IPS-18c (cell line): ENCODE results near the gene PPAN.

ENCODE experiments used
- H3K4me3 ChIP-seq: 2 replicates; pipeline ENCODE4 v1.7.0; 2013; ENCODE audit warnings: low read depth, mild to moderate bottlenecking, low read length, moderate library complexity; ENCODE audit not compliant: insufficient read depth
- H3K9me3 ChIP-seq: one replicate; pipeline ENCODE4 v1.6.1; 2013; ENCODE audit warnings: mild to moderate bottlenecking, low read length, moderate library complexity; ENCODE audit not compliant: control insufficient read depth, insufficient read depth

PPAN gene

DNA sequence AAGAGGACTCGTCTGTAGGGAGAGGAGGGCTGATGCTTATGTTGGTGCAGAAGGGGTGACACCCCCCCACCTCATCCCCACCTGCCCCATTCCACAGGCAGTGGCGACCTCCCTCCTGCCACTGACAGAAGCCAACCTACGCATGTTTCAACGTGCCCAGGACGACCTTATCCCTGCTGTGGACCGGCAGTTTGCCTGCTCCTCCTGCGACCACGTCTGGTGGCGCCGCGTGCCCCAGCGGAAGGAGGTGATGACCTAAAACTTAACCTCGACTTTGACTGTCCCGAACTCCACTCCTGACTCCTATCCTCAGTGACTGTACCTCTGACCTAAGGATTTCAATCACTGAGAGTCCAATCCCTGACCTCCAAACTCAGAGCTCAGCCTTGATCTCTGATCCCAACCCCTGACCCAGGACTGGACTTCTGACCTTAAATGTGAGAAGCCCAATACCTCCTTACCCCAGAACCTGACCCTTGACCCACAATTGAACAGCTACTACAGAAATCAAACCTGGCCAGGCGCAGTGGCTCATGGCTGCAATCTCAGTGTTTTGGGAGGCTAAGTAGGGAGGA lies 16.3 kb upstream of the PPAN start:
- Histone ChIP-seq H3K4me3 (no peak overlapping the region), H3K9me3 (no peaks in the 10 kb centered on the region)

DNA sequence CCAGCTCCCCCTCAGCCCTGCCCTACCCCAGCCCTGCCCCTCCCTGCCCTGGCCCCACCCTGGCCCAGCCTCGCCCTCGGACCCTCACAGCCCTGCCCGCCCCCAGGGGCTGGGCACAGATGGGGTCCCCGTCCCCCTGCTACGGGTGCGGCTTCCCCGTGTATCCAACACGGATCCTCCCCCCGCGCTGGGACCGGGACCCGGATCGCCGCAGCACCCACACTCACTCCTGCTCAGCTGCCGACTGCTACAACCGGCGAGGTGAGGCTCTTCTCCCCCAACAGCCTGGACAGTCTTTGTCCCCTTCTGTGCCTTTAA lies 14.8 kb upstream of the PPAN start:
- H3K9me3 ChIP-seq, result no peaks in the 10 kb centered on the region

DNA sequence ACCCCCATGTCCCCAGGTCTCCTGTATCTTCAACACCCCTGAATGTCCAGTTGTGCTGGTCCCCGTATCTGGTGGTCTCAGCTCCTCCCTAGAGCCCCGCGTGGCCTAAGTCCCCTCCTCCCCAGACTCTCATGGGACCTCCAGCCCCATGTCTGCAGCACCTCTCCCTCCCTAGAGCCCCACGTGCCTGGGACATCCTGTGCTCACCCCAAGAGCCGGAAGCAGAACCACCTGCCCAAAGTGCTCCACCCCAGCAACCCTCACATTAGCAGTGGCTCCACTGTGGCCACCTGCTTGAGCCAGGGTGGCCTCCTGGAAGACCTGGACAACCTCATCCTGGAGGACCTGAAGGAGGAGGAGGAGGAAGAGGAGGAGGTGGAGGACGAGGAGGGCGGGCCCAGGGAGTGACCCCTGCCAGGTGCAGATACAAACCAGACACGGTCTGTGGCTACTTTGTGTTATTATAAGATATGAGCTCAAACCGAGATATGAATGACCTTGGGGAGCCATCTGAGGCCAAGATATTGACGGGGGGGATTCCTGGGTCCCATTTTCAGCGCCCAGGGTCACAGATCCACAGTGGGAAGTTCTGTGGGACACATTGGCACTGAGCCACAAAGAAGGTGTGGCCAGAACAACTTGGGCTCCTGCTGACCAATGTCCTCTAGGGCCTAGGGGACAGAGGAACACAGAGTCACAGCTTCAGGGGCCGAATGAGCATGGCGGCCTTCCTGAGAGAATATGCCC lies 14.1 kb upstream of the PPAN start:
- no peak overlapping the region for H3K4me3 ChIP-seq
- H3K9me3 ChIP-seq, result no peaks in the 10 kb centered on the region

More for the DNA sequence above, 14.8 kb upstream of the PPAN start:
- no peak overlapping the region for H3K4me3 ChIP-seq

DNA sequence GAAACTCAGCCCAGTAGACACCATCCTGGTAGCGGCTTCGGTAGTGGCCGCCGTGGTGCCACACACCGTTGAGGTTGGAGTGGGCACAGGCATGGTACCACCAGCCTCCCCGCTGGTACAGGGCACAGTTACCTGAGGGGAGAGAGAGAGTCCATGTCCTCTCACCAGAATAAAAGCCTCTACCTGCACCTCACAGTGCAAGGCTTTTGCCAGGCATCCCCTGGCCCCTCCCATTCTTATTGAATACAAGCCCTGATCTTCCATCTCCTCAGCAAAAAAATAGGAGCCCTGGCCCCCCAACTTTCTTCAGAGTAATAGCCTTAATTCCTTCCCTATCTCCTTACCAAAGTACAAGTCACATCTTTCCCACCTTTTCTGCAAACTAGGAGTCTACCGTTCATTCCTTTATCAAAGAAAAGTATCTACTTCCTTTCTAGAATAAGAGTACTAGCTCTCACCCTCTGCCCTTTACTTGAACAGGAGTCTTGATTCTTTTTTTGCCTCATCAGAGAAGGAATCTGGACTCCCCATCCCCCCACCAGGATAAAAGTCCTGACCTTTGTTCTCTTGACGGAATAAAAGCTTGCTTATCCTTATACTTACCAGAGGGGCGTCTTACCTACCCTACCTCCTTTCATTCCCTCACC lies 13.4 kb upstream of the PPAN start:
- Histone ChIP-seq H3K9me3 (no peaks in the 10 kb centered on the region), H3K4me3 (no peak overlapping the region)

DNA sequence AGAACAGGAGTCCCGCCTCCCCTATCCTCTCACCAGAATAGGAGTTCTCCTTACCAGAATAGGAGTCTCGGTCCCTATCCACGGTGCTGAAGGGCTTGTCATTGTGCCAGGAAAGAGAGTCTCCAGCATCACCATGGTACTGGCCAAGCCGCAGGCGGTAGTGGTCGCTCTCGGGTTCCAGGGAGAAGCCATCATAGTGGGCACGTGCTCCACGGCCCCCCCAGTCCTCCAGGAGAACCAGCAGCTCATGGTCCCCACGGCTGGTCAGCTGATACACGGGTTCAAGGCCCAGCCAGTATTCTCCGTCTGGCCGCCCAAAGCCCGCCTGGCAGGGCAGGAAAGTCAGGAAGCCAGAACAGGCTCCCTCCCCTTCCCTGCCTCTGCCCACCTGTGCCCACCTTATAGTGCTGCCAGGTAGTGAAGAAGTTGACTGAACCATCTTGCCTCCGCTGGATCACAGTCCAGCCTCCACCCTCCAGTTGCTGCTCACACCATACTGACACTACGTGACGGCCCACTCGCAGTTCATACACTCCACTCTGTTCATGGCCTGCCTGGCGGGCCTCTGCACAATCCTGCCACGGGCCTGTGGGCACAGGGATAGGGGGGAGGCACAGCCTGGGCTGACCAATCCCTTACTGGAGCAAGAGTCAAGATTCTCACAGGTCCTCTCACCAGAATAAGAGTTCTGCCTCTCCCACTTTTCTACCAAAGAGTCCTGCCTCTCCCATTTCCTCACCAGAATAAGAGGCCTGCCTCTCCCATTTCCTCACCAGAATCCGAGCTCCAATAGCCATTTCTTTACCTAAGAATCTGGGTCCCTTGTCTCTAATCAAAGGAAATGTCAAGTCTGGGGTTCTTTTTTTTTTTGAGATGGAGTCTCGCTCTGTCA lies 12.6 kb upstream of the PPAN start:
- Histone ChIP-seq H3K4me3 (no peak overlapping the region), H3K9me3 (no peaks in the 10 kb centered on the region)

DNA sequence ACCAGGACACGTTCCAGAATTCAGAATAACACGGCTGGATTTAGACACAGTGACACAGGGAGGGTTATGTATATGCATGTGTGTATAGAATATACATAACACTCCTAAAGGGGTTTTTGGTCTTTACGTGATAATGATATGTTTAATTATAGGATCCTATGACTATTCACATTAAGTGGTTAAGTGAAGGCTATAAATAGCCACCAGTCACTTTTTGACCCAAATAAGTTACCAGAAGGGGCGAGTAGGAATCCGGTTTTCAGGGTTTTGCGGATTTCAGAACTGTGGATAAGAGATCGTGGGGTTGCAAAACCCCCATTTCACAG lies 10.6 kb upstream of the PPAN start:
- Histone ChIP-seq H3K9me3 (no peaks in the 10 kb centered on the region), H3K4me3 (no peak overlapping the region)

DNA sequence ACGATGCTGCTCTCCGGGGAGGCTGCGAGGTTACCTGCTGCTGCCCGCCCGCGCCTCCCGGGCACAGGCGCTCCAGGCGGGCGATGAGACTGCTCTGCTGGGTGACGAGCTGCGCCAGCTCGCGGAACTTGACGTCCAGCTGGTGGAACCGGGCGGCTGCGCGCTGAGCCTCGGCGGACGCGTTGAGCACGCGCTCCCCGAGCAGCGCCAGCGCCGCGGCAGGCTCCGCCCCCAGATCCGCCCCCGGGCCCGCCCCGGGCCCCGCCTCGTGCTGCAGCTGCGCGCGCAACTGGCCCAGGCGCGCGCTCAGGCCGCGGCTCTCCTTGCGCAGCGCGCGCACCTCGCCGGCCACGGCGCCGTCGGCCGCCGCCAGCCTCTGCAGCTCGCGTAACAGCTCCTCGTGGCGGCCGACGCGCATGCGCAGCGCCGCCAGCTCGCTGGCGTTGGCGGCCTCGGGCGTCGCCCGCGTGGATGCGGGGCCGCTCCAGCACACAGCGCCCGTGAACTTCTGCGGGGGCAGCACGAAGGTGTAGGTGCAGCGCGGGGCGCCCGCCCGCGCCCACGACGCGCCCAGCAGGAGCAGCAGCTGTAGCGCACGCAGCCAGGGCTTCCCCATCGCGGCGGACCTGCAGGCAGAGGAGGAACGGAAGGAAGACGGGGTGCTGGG lies 10.1 kb upstream of the PPAN start:
- H3K9me3 ChIP-seq, result no peaks in the 10 kb centered on the region
- peak overlapping the region; percentile 44 for H3K4me3 ChIP-seq

DNA sequence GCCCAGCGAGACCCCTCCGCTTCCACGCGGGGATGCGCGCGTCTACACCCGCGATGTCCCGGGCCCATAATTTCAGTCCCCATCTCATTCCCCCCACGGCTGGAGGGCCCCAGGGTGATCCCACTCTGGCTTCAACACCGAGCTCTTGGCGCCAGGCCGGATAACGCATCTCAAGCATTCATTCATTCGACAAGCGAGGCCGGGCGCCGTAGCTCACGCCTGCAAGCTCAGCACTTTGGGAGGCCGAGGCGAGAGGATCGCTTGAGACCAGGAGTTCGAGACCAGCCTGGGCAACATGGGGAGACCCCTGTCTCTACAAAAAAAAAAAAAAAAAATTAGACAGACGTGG lies 9.6 kb upstream of the PPAN start:
- Histone ChIP-seq H3K9me3 (no peaks in the 10 kb centered on the region), H3K4me3 (peak overlapping the region; percentile 44)

DNA sequence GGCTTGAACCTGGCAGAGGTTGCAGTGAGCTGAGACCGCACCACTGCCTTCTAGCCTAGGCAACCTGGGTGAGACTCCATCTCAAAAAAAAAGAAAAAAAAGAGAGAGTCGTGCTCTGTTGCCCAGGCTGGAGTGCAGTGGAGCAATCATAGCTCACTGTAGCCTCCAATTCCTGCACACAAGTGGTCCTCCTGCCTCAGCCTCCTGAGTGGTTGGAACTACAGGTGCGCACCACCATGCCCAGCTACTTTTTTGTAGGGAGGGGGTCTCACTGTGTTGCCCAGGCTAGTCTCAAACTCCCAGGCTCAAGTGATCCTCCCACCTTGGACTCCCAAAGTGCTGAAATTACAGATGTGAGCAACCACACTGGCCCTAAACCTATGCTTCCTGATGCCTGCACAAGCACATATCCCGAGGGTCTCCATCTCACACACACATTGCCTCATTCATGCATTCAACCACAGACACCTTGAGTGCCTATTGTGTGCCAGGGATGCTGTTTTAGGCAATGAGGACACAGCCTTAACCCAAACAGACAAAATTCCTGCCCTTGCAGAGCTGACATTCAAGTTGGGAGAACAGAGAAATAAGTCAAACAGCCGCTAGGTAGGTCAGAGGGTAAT lies 5.9 kb upstream of the PPAN start:
- Histone ChIP-seq H3K9me3 (no peaks in the 10 kb centered on the region), H3K4me3 (no peak overlapping the region)

DNA sequence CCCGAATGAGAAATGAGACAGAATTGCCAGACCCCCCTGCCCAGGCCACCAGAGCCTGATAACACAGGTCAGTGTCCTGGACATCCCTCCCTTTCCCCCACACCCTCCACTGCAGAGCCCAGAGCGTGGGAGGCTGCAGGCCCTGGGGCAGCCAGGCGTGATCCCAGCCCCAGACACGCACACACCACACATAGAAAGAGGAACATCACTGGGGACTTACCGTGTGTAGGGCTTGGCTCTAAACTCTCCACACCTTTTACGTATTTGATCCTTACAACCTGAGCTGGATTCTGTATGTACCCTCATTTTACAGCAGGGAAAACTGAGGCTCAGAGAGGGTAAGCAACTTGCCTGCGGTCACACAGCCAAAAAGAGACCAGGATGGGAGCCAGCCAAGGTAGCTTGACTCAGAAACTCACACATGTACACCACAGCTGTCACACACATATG lies 3.4 kb upstream of the PPAN start:
- Histone ChIP-seq H3K9me3 (no peaks in the 10 kb centered on the region), H3K4me3 (no peak overlapping the region)

DNA sequence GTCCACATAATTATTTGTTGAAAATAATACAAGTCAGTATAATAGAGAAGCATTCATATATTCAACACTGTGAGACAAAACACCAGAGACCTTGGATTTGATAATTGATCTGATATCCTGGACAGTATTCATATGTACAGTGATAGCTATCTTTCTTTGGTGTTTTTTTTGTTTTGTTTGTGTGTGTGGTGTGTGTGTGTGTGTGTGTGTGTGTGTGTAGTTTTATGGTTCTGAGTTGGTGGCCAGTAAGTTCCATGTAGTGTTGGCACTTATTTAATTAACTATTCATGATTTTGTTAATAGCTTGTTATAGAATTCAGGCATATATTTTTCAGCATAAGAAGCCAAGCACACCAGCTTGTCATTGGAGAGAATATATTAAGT lies 2.0 kb upstream of the PPAN start:
- Histone ChIP-seq H3K9me3 (no peaks in the 10 kb centered on the region), H3K4me3 (no peak overlapping the region)

DNA sequence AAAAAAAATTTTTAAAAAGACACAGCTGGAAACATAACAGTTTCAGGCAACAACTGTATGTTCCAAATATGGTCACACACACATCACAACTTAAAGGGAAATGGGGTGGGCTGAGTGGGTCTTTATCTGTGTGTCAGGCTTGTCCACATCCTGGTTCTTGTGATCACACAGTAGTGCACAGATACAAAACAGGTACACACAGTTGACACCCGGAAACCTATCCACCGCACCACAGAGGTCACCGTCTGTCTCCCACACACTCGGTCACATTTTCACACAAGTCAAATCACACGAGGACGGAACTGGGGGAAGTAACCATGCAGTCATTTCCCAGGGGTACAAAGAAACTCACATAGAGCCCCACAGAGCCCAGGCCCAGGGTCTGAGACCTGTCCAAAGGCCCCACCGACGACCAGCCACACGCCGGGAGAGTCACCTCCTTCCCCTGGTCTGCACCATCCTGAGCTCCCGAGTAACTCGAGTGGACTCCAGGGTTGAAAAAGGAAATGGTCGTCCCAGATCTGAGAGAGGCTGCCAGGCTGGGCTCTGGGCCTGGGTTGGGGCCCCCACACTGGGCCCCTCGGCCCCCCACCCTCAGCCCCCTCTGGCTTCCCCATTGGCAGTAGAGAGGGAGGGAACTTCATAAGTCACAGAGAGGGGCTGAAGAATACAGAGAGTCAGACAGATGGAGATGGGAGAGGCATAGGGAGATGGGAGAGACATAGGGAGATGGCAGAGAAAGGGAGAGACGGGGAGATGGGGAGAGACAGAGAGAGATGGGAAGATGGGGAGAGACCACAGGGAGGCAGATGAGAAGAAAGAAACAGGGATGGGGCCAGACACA lies 1.3 kb upstream of the PPAN start:
- no peak overlapping the region for H3K4me3 ChIP-seq
- no peaks in the 10 kb centered on the region for H3K9me3 ChIP-seq

DNA sequence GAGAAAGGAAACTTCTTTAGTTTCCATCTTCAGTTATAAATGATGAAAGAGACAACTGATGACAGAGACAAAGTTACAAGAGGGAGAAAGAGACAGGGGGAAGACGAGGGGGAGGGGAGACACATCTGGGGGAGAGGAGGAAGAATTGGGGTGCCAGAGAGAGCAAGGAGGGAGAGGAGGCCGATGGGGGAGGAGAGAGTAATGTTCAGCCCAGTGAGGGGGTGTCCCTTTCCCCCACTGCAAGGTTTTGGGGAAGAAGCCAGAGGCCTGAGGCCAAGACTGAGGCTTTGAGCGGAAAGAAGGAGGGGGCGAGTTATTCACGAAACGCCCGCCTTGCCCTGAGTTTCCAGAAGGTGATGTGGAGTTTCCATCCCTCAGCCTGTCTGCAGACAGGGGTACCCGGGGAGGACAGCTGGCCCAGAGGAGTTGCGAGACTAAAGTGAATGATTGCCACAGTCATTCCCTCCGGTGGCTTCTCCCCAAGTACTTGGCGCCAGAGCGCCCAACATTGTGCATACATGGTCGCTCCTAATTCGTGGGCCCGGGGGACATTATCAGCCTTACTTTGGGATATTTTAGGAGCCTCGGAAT lies 558 bp upstream of the PPAN start:
- H3K4me3 ChIP-seq, result no peak overlapping the region
- no peaks in the 10 kb centered on the region for H3K9me3 ChIP-seq

DNA sequence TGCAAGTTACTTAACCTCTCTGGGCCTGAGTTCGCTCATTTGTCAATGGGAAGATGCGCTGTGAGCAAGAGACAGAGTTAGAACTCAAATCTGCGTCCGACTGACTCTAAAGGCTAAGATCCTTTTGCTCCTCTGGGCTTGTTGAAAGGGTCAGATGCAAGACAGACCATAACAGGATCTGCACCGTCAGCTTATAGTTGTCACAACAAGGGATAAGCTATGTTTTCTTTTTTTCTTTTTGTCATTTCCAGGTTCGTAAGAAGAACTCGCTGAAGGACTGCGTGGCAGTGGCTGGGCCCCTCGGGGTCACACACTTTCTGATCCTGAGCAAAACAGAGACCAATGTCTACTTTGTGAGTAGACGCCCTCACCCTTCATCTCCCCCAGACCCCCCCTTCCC lies 1.1 kb downstream of the PPAN start:
- H3K9me3 ChIP-seq, result no peaks in the 10 kb centered on the region
- peak overlapping the region; percentile 68 for H3K4me3 ChIP-seq

DNA sequence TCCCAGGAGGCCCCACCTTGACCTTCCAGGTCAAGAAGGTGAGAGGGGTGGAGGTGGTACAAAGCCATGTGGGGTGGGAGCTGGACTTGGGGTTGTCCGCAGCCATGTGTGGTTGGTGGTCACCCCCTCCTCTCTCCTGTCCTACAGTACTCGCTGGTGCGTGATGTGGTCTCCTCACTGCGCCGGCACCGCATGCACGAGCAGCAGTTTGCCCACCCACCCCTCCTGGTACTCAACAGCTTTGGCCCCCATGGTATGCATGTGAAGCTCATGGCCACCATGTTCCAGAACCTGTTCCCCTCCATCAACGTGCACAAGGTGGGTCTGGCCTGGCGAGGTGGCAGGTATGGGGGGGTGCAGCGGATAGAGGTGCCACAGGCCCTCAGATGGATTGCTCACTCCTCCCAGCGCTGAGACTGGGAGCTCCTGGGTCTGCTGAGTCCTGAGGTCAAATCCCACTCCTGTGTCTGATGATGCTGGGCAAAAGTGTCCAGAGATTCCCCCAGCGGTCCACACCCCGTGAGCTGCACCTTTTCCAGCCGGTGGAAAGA lies 1.7 kb downstream of the PPAN start:
- H3K4me3 ChIP-seq, result no peak overlapping the region

DNA sequence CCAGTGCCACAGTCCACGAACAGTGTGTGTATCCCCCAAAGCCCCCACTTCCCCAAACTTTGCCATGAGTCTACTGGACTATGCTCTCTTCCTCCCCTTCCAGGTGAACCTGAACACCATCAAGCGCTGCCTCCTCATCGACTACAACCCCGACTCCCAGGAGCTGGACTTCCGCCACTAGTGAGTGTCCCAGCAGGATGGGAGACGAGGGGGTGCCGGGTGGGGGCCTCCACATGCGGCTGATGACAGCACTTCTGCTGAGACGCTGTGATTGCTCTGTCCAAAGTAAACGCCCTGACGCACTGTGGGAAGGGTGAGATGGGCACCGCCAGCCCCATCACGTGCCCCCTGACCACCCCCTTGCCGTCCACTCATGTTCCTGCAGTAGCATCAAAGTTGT lies 3.4 kb downstream of the PPAN start:
- Histone ChIP-seq H3K4me3 (no peak overlapping the region), H3K9me3 (no peaks in the 10 kb centered on the region)

More for the DNA sequence above, 1.7 kb downstream of the PPAN start:
- H3K9me3 ChIP-seq, result no peaks in the 10 kb centered on the region
